HG03159 (cell line): ENCODE data around the gene KCNK17.

Experiments
- ATAC-seq: cut with Tn5 transposase; IDR thresholded peaks from one replicate; pipeline ENCODE4 v1.9.1; 2021; ENCODE audit warnings: mild to moderate bottlenecking, moderate library complexity; ENCODE audit not compliant: unreplicated experiment

KCNK17 gene

DNA sequence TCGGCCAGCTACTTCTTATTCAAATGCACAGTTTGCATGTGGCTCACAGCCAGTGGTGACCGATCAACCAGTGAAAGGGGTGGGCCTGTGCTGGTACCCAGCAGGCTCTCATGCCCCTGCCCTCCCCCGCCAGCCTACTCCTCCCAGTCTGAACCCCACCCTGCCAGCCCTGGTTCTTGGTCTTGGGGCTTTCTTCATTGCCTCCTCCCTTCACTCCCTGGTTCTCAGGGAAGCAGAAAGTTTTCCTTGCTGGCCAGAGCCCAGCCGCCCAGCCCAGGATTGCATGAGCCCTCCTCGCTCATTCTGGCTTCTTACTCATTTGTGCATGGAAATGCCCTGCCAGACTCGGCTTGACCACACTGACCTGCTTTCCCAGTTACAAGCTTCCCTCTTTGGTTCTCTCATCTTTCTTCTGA lies 40.8 kb downstream of the KCNK17 start:
- no peak for ATAC-seq

DNA sequence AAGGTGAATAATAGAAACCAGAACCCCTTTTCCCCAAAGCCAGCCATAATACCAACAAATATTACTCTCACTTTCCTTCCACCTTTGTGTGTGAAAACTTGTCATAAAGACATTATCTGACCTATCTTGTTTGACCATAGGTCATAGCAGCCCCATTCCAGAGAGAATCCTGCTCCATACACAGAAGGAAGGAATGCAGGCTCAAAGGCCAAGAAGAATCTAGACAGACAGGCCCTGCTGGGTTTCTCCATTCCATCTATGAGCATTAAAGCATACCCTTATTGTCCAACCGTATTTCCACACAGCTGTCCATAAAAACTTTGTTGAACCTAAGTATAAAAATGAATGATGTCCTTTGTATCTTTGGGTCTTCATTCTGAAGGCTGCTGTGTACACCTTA lies 44.3 kb downstream of the KCNK17 start:
- no peak for ATAC-seq

DNA sequence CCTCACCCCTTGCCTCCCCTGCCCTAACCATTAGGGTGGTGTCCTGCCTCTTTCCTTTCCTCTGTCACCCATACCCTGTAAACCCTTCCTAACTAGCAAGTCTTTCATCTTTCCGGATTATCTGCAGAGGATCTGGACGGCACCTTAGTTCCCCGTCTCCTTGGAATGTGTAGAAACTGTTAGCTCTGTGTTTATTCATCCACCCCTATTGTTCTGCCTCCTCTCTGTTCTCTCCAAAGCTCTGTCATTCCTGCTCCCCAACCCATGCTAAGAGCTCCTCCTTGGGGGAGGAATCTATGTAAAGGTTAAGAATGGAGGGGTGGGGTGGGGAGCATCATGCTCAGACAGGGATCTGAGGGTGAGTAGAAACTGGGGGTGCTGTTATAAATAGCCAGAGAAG lies 45.5 kb downstream of the KCNK17 start:
- ATAC-seq, result no peak

DNA sequence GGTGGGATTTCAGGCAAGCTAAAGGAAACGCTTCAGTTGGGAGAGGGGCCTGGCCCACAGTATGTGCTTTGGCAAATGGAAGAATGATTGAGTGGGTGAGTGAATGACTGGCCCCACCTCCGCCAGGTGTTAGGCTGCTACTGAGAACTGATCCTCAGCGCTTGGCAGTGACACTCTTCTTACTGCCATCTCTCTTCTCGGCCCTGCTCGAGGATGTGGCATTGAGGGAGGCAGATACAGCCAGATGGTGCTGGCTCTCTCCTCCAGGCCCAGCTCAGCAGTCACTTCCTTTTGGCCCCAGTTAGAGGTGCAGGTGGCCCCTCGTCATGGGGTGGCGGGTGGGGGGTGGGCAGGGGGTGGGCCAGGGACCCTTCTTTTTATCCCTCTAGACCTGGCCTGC lies 46.0 kb downstream of the KCNK17 start:
- ATAC-seq, result no peak

DNA sequence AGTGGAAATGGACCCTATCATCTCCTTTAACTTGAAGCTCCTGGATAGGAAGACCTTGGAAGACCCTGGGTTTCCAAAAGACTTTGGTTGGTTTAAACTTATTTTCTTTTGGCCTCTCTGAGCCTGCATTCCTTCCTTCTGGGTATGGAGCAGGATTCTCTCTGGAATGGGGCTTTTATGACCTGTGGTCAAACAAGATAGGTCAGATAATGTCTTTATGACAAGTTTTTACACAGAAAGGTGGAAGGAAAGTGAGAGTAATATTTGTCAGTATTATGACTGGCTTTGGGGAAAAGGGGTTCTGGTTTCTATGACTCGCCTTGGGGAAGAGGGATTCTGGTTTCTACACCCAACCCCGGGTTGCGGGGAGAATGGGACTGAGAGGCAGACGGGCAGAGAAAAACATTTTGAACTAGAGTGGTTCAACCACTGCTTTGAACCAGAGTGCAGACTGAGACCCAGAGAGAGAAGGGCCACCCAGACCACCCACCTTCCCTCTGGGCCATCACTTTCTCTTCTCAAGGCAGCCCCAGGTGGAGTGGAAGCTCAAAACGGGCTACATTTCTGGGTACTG lies 47.4 kb downstream of the KCNK17 start:
- no peak for ATAC-seq

DNA sequence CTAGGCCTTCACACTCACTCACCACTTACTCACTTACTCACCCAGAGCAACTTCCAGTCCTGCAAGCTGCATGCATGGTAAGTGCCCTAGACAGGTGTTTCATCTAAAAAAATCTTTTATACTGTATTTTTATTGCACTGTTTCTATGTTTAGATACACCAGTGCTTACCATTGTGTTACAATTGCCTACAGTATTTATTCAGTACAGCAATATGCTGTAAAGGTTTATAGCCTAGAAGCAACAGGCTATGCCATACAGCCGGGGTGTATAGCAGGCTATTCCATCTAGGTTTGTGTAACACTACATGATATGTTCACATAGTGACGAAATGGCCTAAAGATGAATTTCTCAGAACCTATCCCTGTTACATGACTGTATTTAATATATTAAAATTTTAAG lies 47.8 kb downstream of the KCNK17 start:
- ATAC-seq, result no peak

DNA sequence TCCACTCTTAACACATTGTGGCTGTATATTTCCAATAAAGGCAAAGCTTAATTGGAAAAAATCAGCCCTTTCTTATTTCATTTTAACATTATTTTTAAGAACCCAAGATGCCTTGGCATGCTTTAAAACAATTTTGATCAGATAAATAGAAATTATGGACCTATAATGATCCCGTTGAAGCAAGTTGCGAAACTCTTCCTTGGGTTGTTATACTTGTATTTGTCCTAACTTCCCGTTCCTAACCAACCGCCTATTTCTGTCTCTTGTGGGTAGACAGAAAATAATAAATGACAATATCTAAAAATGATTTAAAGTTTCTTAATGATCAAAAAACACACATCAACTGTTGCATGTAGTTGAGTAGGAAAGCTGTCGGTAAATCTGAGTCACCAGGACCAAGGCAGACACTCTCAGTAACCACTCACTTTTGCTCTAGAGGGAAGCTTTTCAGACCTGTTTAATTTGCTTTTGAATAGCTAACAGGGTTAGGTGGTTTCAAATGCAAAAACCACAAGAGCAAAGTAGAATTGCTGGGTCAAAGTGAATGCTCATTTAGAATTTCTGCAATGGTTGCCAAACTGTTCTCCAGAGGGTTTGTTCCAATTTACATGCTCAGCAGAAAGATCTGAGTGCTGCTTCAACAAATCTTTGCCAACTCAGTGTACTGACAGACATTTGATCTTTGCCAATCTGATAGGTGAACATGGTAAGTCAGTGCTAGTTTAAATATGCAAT lies 50.7 kb downstream of the KCNK17 start:
- no peak for ATAC-seq

DNA sequence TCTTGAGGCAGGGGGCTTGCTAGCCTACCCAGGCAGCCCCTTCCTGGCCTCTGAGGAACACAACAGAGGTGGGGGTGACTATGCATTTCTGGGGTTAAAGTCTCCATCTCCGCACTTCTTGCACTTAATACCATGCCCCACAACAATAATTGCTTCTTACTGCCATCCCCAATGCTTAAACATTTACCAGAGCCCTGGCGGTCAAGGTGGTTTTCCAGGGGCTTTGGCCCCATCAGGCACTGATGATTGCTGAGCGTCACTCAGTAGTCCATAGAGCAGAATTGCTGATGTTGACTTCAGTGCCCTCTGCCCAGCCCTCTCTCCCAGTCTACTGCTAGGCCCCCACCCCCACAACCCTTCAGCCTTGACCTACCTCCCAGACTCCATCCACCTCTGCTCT lies 52.5 kb downstream of the KCNK17 start:
- no peak for ATAC-seq

DNA sequence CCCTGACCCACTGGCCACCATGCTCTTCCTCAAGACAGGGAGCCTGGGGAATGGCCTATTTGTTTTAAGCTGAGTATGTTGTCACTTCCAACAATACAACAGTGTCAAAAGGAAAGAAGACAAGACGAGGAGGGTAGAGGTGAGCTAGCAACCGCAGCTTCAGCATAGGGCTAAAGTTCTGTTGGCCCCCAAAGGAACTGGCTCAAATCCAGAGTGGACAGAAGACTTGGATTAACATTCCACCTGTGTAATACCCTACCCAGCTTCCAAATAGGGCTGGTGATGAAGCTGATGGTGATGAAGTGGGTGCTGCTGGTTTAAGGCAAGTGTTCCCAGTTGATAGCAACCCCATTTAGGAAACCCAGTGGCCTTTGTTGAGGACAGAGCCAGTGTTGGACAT lies 53.3 kb downstream of the KCNK17 start:
- no peak for ATAC-seq

DNA sequence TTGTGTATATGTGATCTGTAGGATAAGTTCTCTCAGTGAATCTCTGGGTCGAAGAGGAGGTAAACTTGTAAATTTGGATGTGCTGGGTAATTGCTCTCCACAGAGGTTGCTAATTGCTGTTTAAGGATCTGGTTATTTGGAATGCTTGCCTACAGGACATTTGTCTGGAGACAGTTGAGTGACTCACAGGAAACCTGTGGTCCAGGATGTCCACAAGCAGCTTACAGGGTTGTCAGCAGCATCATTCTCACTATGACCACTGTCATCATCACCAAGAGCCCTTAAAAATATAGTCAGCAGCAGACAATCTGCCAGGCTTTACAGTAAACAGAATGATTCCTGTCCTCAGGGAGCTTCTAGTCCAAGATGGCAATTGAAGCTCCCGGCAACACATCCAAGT lies 53.8 kb downstream of the KCNK17 start:
- ATAC-seq, result no peak

DNA sequence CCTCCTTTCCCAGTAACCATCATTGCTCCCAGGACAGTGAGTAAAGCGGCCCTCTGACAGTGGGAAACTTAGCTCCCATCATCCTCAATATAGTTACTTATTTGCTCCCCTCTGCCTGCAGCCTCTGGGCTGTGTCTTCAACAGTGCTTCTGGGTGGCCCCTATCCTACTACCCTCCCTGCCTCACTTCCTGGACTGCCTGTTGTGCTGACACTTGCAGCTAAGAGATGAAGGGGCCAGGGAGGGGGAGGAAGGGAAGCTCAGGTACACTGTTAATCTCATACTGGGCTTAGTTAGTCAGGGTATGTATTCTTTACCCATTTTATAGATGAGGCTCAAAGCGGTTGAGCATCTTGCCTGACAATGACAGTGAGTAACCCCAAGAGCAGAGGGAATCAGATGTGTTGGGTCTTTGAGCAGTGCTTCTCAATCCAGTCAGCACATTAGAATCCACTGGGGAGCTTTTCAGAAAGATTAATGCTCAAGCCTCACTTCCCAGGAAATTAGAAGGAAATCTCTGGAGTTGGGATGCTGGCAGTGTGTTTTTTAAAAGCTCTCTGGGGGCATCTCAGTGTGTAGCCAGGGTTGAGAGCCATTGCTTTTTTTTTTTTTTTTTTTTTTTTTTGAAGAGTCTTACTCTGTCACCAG lies 57.8 kb downstream of the KCNK17 start:
- ATAC-seq, result no peak

DNA sequence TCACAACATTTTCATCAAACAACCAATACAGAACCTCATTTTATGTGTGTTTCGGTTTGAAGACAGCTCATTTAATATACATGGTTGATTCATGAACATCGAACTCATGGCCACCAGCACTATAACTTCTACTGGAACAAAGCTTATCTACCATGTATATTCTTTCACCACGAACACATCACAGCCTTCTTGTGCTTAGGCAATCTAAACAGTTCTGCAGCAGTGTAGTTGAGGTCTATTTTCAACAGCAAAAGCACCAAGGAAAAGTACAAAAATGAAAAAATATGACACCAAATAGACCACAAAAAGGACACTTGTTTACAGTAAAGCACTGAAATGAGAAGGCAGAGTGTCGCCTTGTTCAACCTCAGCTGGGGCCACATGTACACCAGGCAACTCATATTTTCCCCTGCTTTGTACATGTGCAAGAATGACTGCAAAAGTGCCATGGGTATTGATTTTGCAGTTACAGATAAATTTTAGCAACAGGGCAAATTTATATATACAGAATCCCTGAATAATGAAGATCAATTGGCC lies 59.2 kb downstream of the KCNK17 start:
- no peak for ATAC-seq

DNA sequence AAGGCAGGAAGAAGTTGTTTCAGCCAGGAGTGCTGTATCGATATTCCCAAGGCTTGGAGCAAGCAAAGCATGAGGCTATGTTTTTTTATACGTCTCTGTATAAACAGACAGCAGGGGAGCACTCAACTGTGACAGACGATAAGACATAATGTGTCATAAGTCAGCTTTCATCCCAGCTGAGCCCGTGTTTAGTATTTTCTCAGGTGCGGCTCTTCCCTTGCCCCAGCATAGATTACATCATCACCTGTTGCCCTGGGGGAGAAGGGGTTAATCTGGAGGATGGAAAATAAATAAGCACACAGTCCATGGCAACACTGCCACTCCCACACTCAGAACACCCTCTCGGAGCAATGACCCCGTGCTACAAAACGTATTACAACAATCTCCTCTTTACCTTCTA lies 62.8 kb downstream of the KCNK17 start:
- no peak for ATAC-seq

DNA sequence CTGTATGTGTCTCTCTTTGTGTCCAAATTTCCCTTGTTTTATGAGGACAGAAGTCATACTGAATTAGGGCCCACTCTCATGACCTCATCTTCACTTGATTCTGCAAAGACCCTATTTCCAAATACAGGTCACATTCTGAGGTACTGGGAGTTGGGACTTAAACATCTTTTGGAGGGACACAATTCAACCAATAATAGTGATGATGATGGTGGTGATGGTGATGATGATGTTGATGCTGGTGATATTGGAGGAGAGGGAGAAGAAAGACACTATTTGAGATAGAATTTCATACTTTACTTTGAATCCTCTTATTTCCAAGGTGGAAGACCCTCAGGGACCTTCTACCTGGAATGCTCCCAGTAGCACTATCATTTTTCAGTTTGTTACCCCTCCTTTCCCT lies 63.7 kb downstream of the KCNK17 start:
- no peak for ATAC-seq

DNA sequence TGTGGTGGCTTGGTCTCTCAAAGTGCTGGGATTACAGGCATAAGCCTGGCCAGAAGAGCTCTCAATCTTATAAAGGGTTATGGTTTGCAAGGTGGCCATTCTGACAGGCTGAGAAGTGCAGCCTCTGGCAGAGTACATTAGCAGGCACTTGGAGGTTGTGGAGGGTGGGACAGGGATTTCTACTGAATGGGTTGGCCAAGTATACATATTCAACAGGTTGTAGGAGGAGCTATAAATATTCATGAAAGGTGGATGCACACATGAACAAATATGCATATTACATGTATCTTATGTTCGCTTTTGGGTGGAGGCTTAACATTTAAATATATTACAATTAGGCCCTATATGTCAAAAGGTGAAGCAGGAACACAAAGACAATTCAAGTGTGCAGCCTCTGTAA lies 64.9 kb downstream of the KCNK17 start:
- no peak for ATAC-seq
